ENCODE measurements around the gene TNFAIP1.

The TNFAIP1 gene

GRCh38 chr17:28317966-28318758 is 17.4 kb upstream of the TNFAIP1 start:
- Histone ChIP-seq H3K79me2 (ENCODE audit: low read length) (peaks cover 63% of the 10 kb centered on the region), H3K4me3 (ENCODE audit: low read length) (peak overlapping the region; percentile 84), H3K4me1 (ENCODE audit: low read length) (peaks cover 36% of the 10 kb centered on the region), H3K4me2 (ENCODE audit: low read length) (peak overlapping the region; percentile 94), H3K27ac (ENCODE audit: low read length) (peak overlapping the region; percentile 71), H3K9me3 (ENCODE audit: insufficient read depth, low read length) (no peaks in the 10 kb centered on the region), H3K27me3 (ENCODE audit: low read depth, low read length) (no peaks in the 10 kb centered on the region), H2AFZ (ENCODE audit: low read depth, low read length) (0 out of 2 replicates have a peak overlapping the region, but pooled peaks have one; percentile 61), H3K9ac (ENCODE audit: low read length) (peak overlapping the region; percentile 97), H4K20me1 (ENCODE audit: insufficient read depth, low read length) (peaks cover 19% of the 10 kb centered on the region), H3K36me3 (replicated peaks; ENCODE audit: low read depth, low read length) (peaks cover 23% of the 10 kb centered on the region)
- TF ChIP-seq EZH2phosphoT487 (IDR thresholded peaks at IDR 0.05; ENCODE audit: low read depth), result no peak
- no peak for TF ChIP-seq CTCF (IDR thresholded peaks at IDR 0.05; ENCODE audit: low read depth, low read length)

- Histone ChIP-seq H3K79me2 (ENCODE audit: low read length) (peaks cover 71% of the 10 kb centered on the region), H2AFZ (ENCODE audit: low read depth, low read length) (peak within 1 kb of the TSS; percentile 61; the same call in 1 of the 2 replicates), H3K9me3 (ENCODE audit: insufficient read depth, low read length) (no peaks in the 10 kb centered on the region), H3K9ac (ENCODE audit: low read length) (peak within 1 kb of the TSS; percentile 97), H3K36me3 (replicated peaks; ENCODE audit: low read depth, low read length) (peaks cover 23% of the 10 kb centered on the region), H4K20me1 (ENCODE audit: insufficient read depth, low read length) (peaks cover 22% of the 10 kb centered on the region), H3K27me3 (ENCODE audit: low read depth, low read length) (no peaks in the 10 kb centered on the region), H3K27ac (ENCODE audit: low read length) (peak within 1 kb of the TSS; percentile 73), H3K4me3 (ENCODE audit: low read length) (peak within 1 kb of the TSS; percentile 84), H3K4me1 (ENCODE audit: low read length) (peaks cover 44% of the 10 kb centered on the region), H3K4me2 (ENCODE audit: low read length) (peak within 1 kb of the TSS; percentile 97)
- TF ChIP-seq CTCF (IDR thresholded peaks at IDR 0.05; ENCODE audit: low read depth, low read length) (no peak), EZH2phosphoT487 (IDR thresholded peaks at IDR 0.05; ENCODE audit: low read depth) (no peak)
Measured at GRCh38 chr17:28318759-28319597, 16.6 kb upstream of the TNFAIP1 start, which contains the start of gene TMEM97. Gene TMEM97 (plus strand): TSS chr17:28319200. CDS start chr17:28319240, 40 bp downstream.

- H3K4me1 ChIP-seq (ENCODE audit: low read length), result peaks cover 49% of the 10 kb centered on the region
Measured at GRCh38 chr17:28319598-28319935, 16.0 kb upstream of the TNFAIP1 start.

More at GRCh38 chr17:28319598-28319935, 16.0 kb upstream of the TNFAIP1 start:
- Histone ChIP-seq H3K27ac (ENCODE audit: low read length) (peak overlapping the region; percentile 73), H3K9me3 (ENCODE audit: insufficient read depth, low read length) (no peaks in the 10 kb centered on the region), H2AFZ (ENCODE audit: low read depth, low read length) (no peak overlapping the region), H3K79me2 (ENCODE audit: low read length) (peaks cover 77% of the 10 kb centered on the region), H3K9ac (ENCODE audit: low read length) (peak overlapping the region; percentile 90), H3K4me3 (ENCODE audit: low read length) (peak overlapping the region; percentile 84), H4K20me1 (ENCODE audit: insufficient read depth, low read length) (peaks cover 28% of the 10 kb centered on the region), H3K27me3 (ENCODE audit: low read depth, low read length) (no peaks in the 10 kb centered on the region), H3K36me3 (replicated peaks; ENCODE audit: low read depth, low read length) (peaks cover 27% of the 10 kb centered on the region), H3K4me2 (ENCODE audit: low read length) (peak overlapping the region; percentile 97)
- no peak for TF ChIP-seq CTCF (IDR thresholded peaks at IDR 0.05; ENCODE audit: low read depth, low read length)
- no peak for TF ChIP-seq EZH2phosphoT487 (IDR thresholded peaks at IDR 0.05; ENCODE audit: low read depth)

Measured in OCI-LY3 (cell line).